Tibial artery (tissue), 4 donors: ENCODE measurements around the gene STAB2.

Experiments used
- DNase-seq, 2 donors: peaks; one replicate each; pipeline ENCODE4 v3.0.0-alpha.2; 2019
- H3K27ac ChIP-seq, 2 donors: fragments of 200-600 bp; sonication (generic) in 1 of 2; 1 replicate in 1 of 2; 2 replicates in 1 of 2; pipeline ENCODE4 v1.5.1; 2018 to 2019; ENCODE audit warnings: mild to moderate bottlenecking in 1 of 2
- H3K27me3 ChIP-seq, 2 donors: fragments of 200-600 bp; sonication (generic) in 1 of 2; one replicate each; pipeline versions ENCODE4 v1.5.1 to v1.6.0; 2016 to 2019
- H3K36me3 ChIP-seq, 3 donors: fragments of 200-600 bp; sonication (generic) in 2 of 3; one replicate each; pipeline ENCODE4 v1.5.1; 2016 to 2019; ENCODE audit warnings: mild to moderate bottlenecking in 2 of 3
- H3K4me1 ChIP-seq, 4 donors: fragments of 200-600 bp; sonication (generic) in 2 of 4; 1 replicate in 3 of 4; 2 replicates in 1 of 4; pipeline ENCODE4 v1.5.1; 2016 to 2019
- H3K4me3 ChIP-seq, 2 donors: fragments of 200-600 bp; sonication (generic) in 1 of 2; 1 replicate in 1 of 2; 2 replicates in 1 of 2; pipeline ENCODE4 v1.5.1; 2018 to 2019; ENCODE audit warnings: mild to moderate bottlenecking in 2 of 2
- H3K9me3 ChIP-seq, 3 donors: fragments of 200-600 bp; sonication (generic) in 1 of 3; one replicate each; pipeline ENCODE4 v1.5.1; 2016 to 2019
- intact Hi-C: fragments of 100-400 bp; cut with DNase I; formaldehyde crosslinking; loops from one replicate; pipeline ENCODE4 v1.15.0; 2023; ENCODE audit warnings: low total_unique reads
- TF ChIP-seq, protein P1 (sequence below), 2 experiments: fragments of 200-600 bp in 1 of 2; fragments of 450-650 bp in 1 of 2; IDR thresholded peaks; one replicate each; pipeline ENCODE4 v1.5.1; 2017 to 2019; ENCODE audit warnings: antibody characterized with exemption in 2 of 2, mild to moderate bottlenecking in 1 of 2, moderate library complexity in 1 of 2

Gene STAB2

GRCh38 chr12:103657331-103657730 lies 70.3 kb downstream of the STAB2 start:
- intact Hi-C loops, result no loop called here

GRCh38 chr12:103664626-103665025 lies 77.6 kb downstream of the STAB2 start:
- H3K4me3 ChIP-seq, result no peak overlapping the region
- intact Hi-C loops, result no loop called here
- no peak overlapping the region for H3K27ac ChIP-seq
- H3K27me3 ChIP-seq, result peaks cover 0 to 2% of the 10 kb centered on the region in 2 donors
- TF ChIP-seq, protein P1, sequence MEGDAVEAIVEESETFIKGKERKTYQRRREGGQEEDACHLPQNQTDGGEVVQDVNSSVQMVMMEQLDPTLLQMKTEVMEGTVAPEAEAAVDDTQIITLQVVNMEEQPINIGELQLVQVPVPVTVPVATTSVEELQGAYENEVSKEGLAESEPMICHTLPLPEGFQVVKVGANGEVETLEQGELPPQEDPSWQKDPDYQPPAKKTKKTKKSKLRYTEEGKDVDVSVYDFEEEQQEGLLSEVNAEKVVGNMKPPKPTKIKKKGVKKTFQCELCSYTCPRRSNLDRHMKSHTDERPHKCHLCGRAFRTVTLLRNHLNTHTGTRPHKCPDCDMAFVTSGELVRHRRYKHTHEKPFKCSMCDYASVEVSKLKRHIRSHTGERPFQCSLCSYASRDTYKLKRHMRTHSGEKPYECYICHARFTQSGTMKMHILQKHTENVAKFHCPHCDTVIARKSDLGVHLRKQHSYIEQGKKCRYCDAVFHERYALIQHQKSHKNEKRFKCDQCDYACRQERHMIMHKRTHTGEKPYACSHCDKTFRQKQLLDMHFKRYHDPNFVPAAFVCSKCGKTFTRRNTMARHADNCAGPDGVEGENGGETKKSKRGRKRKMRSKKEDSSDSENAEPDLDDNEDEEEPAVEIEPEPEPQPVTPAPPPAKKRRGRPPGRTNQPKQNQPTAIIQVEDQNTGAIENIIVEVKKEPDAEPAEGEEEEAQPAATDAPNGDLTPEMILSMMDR (IDR thresholded peaks at IDR 0.05), result no peak
- no peak for DNase-seq
- no peaks in the 10 kb centered on the region for H3K4me1 ChIP-seq
- H3K9me3 ChIP-seq, result no peaks in the 10 kb centered on the region
- H3K36me3 ChIP-seq, result no peaks in the 10 kb centered on the region

More at GRCh38 chr12:103657331-103657730, 70.3 kb downstream of the STAB2 start:
- TF ChIP-seq, protein P1 (IDR thresholded peaks at IDR 0.05), result no peak
- H3K36me3 ChIP-seq, result no peaks in the 10 kb centered on the region
- no peak for DNase-seq
- no peaks in the 10 kb centered on the region for H3K9me3 ChIP-seq
- no peaks in the 10 kb centered on the region for H3K4me1 ChIP-seq
- H3K4me3 ChIP-seq, result no peak overlapping the region
- peaks cover 0 to 9% of the 10 kb centered on the region in 2 donors for H3K27me3 ChIP-seq
- H3K27ac ChIP-seq, result no peak overlapping the region

DNA sequence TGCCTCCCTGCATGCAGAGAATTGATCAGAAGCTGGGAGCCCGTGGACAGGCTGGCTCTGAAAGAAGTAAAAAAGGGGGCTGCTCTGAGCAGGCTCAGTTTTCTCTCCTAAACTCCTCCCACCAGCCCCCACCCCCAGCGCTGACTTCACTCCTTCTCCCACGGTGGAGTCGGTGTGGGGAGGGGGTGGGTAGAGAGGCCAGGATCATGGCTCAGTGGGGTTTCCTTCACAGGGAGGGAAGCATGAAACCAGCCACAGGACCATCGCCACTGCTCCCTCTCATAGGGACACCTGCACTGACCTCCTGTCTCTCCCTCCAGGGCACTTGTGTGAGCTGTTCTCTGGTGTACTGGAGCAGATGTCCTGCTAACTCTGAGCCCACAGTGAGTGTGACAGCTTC lies 78.9 kb downstream of the STAB2 start:
- Histone ChIP-seq H3K27me3 (peaks cover 0 to 2% of the 10 kb centered on the region in 2 donors), H3K4me3 (no peak overlapping the region), H3K9me3 (no peaks in the 10 kb centered on the region), H3K4me1 (no peaks in the 10 kb centered on the region), H3K36me3 (no peaks in the 10 kb centered on the region), H3K27ac (no peak overlapping the region)
- intact Hi-C loops, result no loop called here
- TF ChIP-seq, protein P1 (IDR thresholded peaks at IDR 0.05), result no peak
- no peak for DNase-seq

GRCh38 chr12:103667125-103667524 lies 80.1 kb downstream of the STAB2 start:
- no peak for DNase-seq
- TF ChIP-seq, protein P1 (IDR thresholded peaks at IDR 0.05), result no peak
- H3K27me3 ChIP-seq, result peaks cover 0 to 2% of the 10 kb centered on the region in 2 donors
- H3K36me3 ChIP-seq, result no peaks in the 10 kb centered on the region
- H3K27ac ChIP-seq, result no peak overlapping the region
- H3K4me3 ChIP-seq, result no peak overlapping the region
- intact Hi-C loops, result no loop called here
- no peaks in the 10 kb centered on the region for H3K4me1 ChIP-seq
- no peaks in the 10 kb centered on the region for H3K9me3 ChIP-seq

DNA sequence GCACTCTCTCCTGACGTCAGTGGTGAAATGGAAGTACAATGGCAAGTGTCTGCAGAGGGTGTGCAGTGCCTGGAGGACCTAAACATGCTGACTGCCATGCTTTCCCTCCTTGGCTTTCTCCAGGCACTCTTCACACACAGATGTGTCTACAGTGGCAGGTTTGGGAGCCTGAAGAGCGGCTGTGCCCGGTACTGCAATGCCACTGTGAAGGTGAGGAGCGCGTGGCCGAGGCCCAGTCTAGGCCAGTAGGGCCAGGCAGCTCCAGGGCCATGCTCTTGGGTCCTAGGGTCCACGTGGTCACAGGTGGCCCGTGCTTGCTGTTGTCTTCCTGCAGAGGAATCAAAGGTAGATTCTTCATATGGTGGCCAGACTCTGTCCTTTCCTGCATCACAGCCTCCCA lies 81.4 kb downstream of the STAB2 start:
- TF ChIP-seq, protein P1 (IDR thresholded peaks at IDR 0.05), result no peak
- DNase-seq, result no peak
- H3K9me3 ChIP-seq, result no peaks in the 10 kb centered on the region
- intact Hi-C loops, result no loop called here
- H3K36me3 ChIP-seq, result no peaks in the 10 kb centered on the region
- H3K27me3 ChIP-seq, result peaks cover 0 to 2% of the 10 kb centered on the region in 2 donors
- H3K4me3 ChIP-seq, result no peak overlapping the region
- H3K4me1 ChIP-seq, result no peaks in the 10 kb centered on the region
- H3K27ac ChIP-seq, result no peak overlapping the region

DNA sequence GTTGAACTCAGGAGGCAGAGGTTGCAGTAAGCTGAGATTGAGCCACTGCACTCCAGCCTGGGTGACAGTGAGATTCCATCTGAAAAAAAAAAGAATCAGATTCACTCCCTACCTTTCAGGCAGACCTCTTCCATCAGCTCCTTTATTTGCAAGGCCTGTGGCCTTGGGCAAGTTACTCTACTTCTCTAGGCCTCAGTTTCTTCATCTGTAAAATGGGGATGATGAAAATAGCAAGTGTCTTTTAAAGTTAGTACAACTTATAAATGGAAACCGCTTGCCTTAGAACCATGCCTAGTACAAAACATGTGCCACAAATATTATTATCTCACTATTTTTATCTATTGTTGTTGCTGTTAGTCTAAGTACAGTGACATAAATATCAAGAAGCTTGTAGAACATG lies 84.3 kb downstream of the STAB2 start:
- H3K9me3 ChIP-seq, result no peaks in the 10 kb centered on the region
- no peak for DNase-seq

More for the DNA sequence above, 84.3 kb downstream of the STAB2 start:
- no peak overlapping the region for H3K4me3 ChIP-seq
- intact Hi-C loops, result no loop called here
- no peaks in the 10 kb centered on the region for H3K4me1 ChIP-seq
- H3K36me3 ChIP-seq, result no peaks in the 10 kb centered on the region
- H3K27me3 ChIP-seq, result no peaks in the 10 kb centered on the region
- no peak overlapping the region for H3K27ac ChIP-seq
- TF ChIP-seq, protein P1 (IDR thresholded peaks at IDR 0.05), result no peak
